Non-pigmented ciliary epithelial cell (primary cell): ENCODE results near the gene SAT2.
"Not testable (repeated sequence)": the region's sequence is repeated elsewhere in the genome, so short reads cannot be mapped to it uniquely, and the experiment has no call there.

ENCODE experiments used
- DNase-seq: peaks from one replicate; pipeline ENCODE4 v3.0.0-alpha.2; 2010; ENCODE audit warnings: low read depth

Gene SAT2

GRCh38 chr17:7633093-7633492 lies 5.5 kb upstream of the SAT2 start:
- no peak for DNase-seq

- no peak for DNase-seq
Observed at GRCh38 chr17:7632492-7632894, 4.9 kb upstream of the SAT2 start.

- no peak for DNase-seq
Observed at GRCh38 chr17:7631398-7632380, 4.1 kb upstream of the SAT2 start.

GRCh38 chr17:7629939-7630571 lies 2.4 kb upstream of the SAT2 start, which contains the start of gene SHBG:
SHBG (plus strand) TSS chr17:7630135; CDS start chr17:7630173, 38 bp downstream.
- DNase-seq: no peak

- DNase-seq: no peak
Observed at GRCh38 chr17:7626956-7627249, 718 bp downstream of the SAT2 start.

- no peak for DNase-seq
Observed at GRCh38 chr17:7626307-7626706, 1.3 kb downstream of the SAT2 start.

GRCh38 chr17:7625749-7626148 lies 1.9 kb downstream of the SAT2 start:
- not testable (repeated sequence) for DNase-seq

- no peak for DNase-seq
Observed at GRCh38 chr17:7623661-7624060, 4.0 kb downstream of the SAT2 start.

- no peak for DNase-seq
Observed at GRCh38 chr17:7620835-7621234, 6.8 kb downstream of the SAT2 start.

GRCh38 chr17:7618608-7619007 lies 9.0 kb downstream of the SAT2 start:
- DNase-seq: no peak

- no peak for DNase-seq
Observed at GRCh38 chr17:7615265-7615747, 12.3 kb downstream of the SAT2 start.

GRCh38 chr17:7614425-7615264 lies 13.0 kb downstream of the SAT2 start, which contains the start of gene FXR2:
FXR2 (minus strand) TSS chr17:7614897; CDS start chr17:7614532, 365 bp downstream.
- DNase-seq: peak; percentile 99

GRCh38 chr17:7613769-7614424 lies 13.7 kb downstream of the SAT2 start:
- no peak for DNase-seq

GRCh38 chr17:7612294-7612640 lies 15.4 kb downstream of the SAT2 start:
- no peak for DNase-seq

GRCh38 chr17:7611635-7612293 lies 15.9 kb downstream of the SAT2 start:
- DNase-seq: no peak

- DNase-seq: no peak
Observed at GRCh38 chr17:7610641-7611040, 17.0 kb downstream of the SAT2 start.

GRCh38 chr17:7606280-7606679 lies 21.3 kb downstream of the SAT2 start:
- no peak for DNase-seq

GRCh38 chr17:7597561-7597960 lies 30.1 kb downstream of the SAT2 start:
- DNase-seq: not testable (repeated sequence)

- no peak for DNase-seq
Observed at GRCh38 chr17:7593296-7593695, 34.3 kb downstream of the SAT2 start.

- no peak for DNase-seq
Observed at GRCh38 chr17:7592422-7593021, 35.1 kb downstream of the SAT2 start.

GRCh38 chr17:7591596-7591995 lies 36.0 kb downstream of the SAT2 start:
- no peak for DNase-seq
